ENCODE measurements around the gene FBXO46. TPM values are rescaled to one million over a fixed set of nuclear protein-coding genes. Genes with fewer than 3 reads are reported as not detected.

The FBXO46 gene
- total and polyA plus RNA-seq, 2 of the 4 experiments (the other 2 are of a cell fraction): 3.0 to 6.8 TPM

- no peak overlapping the region for H2AK9ac ChIP-seq (replicated peaks; ENCODE audit: low read depth, low read length, poor library complexity)
- BruUV-seq (replicated peaks): no TSS peak
- no peak overlapping the region for H2AK5ac ChIP-seq (ENCODE audit: low read depth, low read length)
- WGBS, 2 experiments (ENCODE audit: extremely low coverage in 2 of 2, insufficient read length in 1 of 2): no CpG with 5 or more reads among the region's 5 CpGs
- H3K36me3 ChIP-seq (ENCODE audit: control insufficient read depth, insufficient read depth, low read length): no peaks in the 10 kb centered on the region
- no peaks in the 10 kb centered on the region for H3K79me1 ChIP-seq (ENCODE audit: low read depth in 1 of 2, low read length in 2 of 2)
- H3K4me1 ChIP-seq (ENCODE audit: control insufficient read depth, insufficient read depth, low read length): no peaks in the 10 kb centered on the region
- H2AFZ ChIP-seq (replicated peaks; ENCODE audit: low read length, poor library complexity): no peak overlapping the region
- no peaks in the 10 kb centered on the region for H3K9me3 ChIP-seq (ENCODE audit: control insufficient read depth, insufficient read depth, low read length)
- no peak overlapping the region for H2BK5ac ChIP-seq (ENCODE audit: low read depth, low read length, poor library complexity, severe bottlenecking)
- H3K56ac ChIP-seq (ENCODE audit: extremely low read depth, insufficient read depth, low read length): no peak overlapping the region
- H3K4me2 ChIP-seq (ENCODE audit: low read depth, low read length): no peak overlapping the region
- H3K4ac ChIP-seq (ENCODE audit: low read depth, low read length): no peak overlapping the region
- H3K23ac ChIP-seq (ENCODE audit: low read depth, low read length): no peak overlapping the region
- H3K18ac ChIP-seq (ENCODE audit: low read depth, low read length): no peak overlapping the region
- no peak overlapping the region for H2BK120ac ChIP-seq (ENCODE audit: low read depth, low read length)
- in situ Hi-C loops (cut with MboI; ENCODE audit: low sequenced_read_pairs) (no loop called here), intact Hi-C loops (cut with micrococcal nuclease) (no loop called here), dilution Hi-C loops (cut with HindIII; ENCODE audit: low sequenced_read_pairs, unreplicated experiment) (no loop called here)
- no peak overlapping the region for H3K14ac ChIP-seq (replicated peaks; ENCODE audit: low read depth, low read length)
- H2BK15ac ChIP-seq (ENCODE audit: low read depth, low read length): no peak overlapping the region
- no peak overlapping the region for H3K4me3 ChIP-seq (ENCODE audit: insufficient read depth, low read depth, low read length)
- TF ChIP-seq RAD21 (IDR thresholded peaks at IDR 0.05; ENCODE audit: low read length) (no peak), NFE2L2 (IDR thresholded peaks at IDR 0.05; ENCODE audit: low read depth, low read length) (no peak), ELK1 (IDR thresholded peaks at IDR 0.05; ENCODE audit: borderline replicate concordance, low read depth, low read length) (no peak), MAFK (IDR thresholded peaks at IDR 0.05; ENCODE audit: low read depth, low read length) (no peak), RCOR1 (IDR thresholded peaks at IDR 0.05; ENCODE audit: insufficient replicate concordance, low read length) (no peak), CHD1 (IDR thresholded peaks at IDR 0.05; ENCODE audit: low read depth, low read length) (no peak), CEBPB (IDR thresholded peaks at IDR 0.05; ENCODE audit: low read depth, low read length) (no peak), USF2 (IDR thresholded peaks at IDR 0.05; ENCODE audit: low read depth, low read length) (no peak), BHLHE40 (IDR thresholded peaks at IDR 0.05; ENCODE audit: low read depth, low read length) (no peak), RFX5 (IDR thresholded peaks at IDR 0.05; ENCODE audit: low read depth, low read length) (no peak), POLR2A (IDR thresholded peaks at IDR 0.05; ENCODE audit: low read depth, low read length) (no peak), SMC3 (IDR thresholded peaks at IDR 0.05; ENCODE audit: low read depth, low read length) (no peak), CTCF (conservative IDR thresholded peaks at IDR 0.05; ENCODE audit: low read depth, low read length) (no peak), MAZ (IDR thresholded peaks at IDR 0.05; ENCODE audit: borderline replicate concordance, low read depth, low read length) (no peak)
- no peaks in the 10 kb centered on the region for H3K9me1 ChIP-seq (ENCODE audit: insufficient read depth, low read length)
- H3K27me3 ChIP-seq (ENCODE audit: control insufficient read depth, insufficient read depth, low read length): peaks cover 22% of the 10 kb centered on the region
- no peak overlapping the region for H4K8ac ChIP-seq (ENCODE audit: low read depth in 2 of 2, low read length in 2 of 2)
- H4K91ac ChIP-seq (ENCODE audit: insufficient read depth, low read depth, low read length): no peak overlapping the region
- no peak overlapping the region for H3K9ac ChIP-seq (ENCODE audit: low read depth, low read length)
- DNase-seq: no peak
- H2BK20ac ChIP-seq (ENCODE audit: low read depth, low read length): no peak overlapping the region
- H4K20me1 ChIP-seq (ENCODE audit: insufficient read depth, low read length): no peaks in the 10 kb centered on the region
- CTCF ChIA-PET: no interaction called here
- H3K27ac ChIP-seq (ENCODE audit: insufficient read depth, low read length): no peak overlapping the region
- H4K5ac ChIP-seq (ENCODE audit: low read depth, low read length): no peak overlapping the region
- ATAC-seq (ENCODE audit: low read depth): no peak
- POLR2A ChIA-PET (ENCODE audit: unreplicated experiment): no interaction called here
Measured at GRCh38 chr19:45747513-45747912, 16.8 kb upstream of the FBXO46 start.

Measured in IMR-90 (cell line).